Prostate gland (tissue), 2 donors: ENCODE data around the gene SPHK2. TPM values are rescaled to one million over a fixed set of nuclear protein-coding genes. Genes with fewer than 3 reads are reported as not detected.

Experiments used
- DNase-seq: peaks from one replicate; pipeline ENCODE4 v3.0.0-alpha.2; 2019; ENCODE audit warnings: low spot score
- H3K27ac ChIP-seq, 2 donors: fragments of 200-600 bp; sonication (generic); 2 replicates each; pipeline ENCODE4 v1.5.1; 2017 to 2019
- H3K27me3 ChIP-seq: fragments of 200-600 bp; sonication (generic); replicated peaks from 2 replicates; pipeline ENCODE4 v1.5.1; 2019; ENCODE audit not compliant: insufficient read depth
- H3K36me3 ChIP-seq, 2 donors: fragments of 200-600 bp; sonication (generic); 1 replicate in 1 of 2; 2 replicates in 1 of 2; pipeline versions ENCODE4 v1.5.1 to v1.8.1; 2017 to 2019
- H3K4me1 ChIP-seq: fragments of 200-600 bp; sonication (generic); replicated peaks from 2 replicates; pipeline ENCODE4 v1.5.1; 2019
- H3K4me3 ChIP-seq, 2 donors: fragments of 200-600 bp; sonication (generic); 2 replicates each; pipeline ENCODE4 v1.5.1; 2017 to 2019
- H3K9me3 ChIP-seq: fragments of 200-600 bp; sonication (generic); 2 replicates; pipeline ENCODE4 v1.5.1; 2017
- CTCF ChIP-seq, 4 experiments: fragments of 200-600 bp in 2 of 4; fragments of 450-650 bp in 2 of 4; sonication (generic) in 2 of 4; IDR thresholded peaks; 1 replicate in 3 of 4; 2 replicates in 1 of 4; pipeline ENCODE4 v1.5.1; 2016 to 2019; ENCODE audit warnings: antibody characterized with exemption in 4 of 4, mild to moderate bottlenecking in 2 of 4, moderate library complexity in 2 of 4
- POLR2A ChIP-seq: fragments of 450-650 bp; IDR thresholded peaks from one replicate; pipeline ENCODE4 v1.6.1; 2016; ENCODE audit warnings: antibody characterized with exemption, mild to moderate bottlenecking
- POLR2AphosphoS5 ChIP-seq: sonication (generic); formaldehyde crosslinking; IDR thresholded peaks from one replicate; pipeline ENCODE4 v1.6.1; 2017; ENCODE audit warnings: antibody characterized with exemption
- WGBS: methylation state at CpG from one replicate; pipeline ENCODE4 v1.1.5; 2018; 5-methylcytosine and 5-hydroxymethylcytosine counted together
- intact Hi-C: fragments of 100-400 bp; cut with DNase I; formaldehyde crosslinking; loops from one replicate; pipeline ENCODE4 v1.14.2; 2022
- total RNA-seq, 2 donors: library from RNA; depleted of rRNA; stranded (reverse); fragments of >200 nt; gene quantifications; one replicate each; pipeline ENCODE4 v1.1.0, GENCODE V29; 2016

SPHK2 gene
- total RNA-seq, 2 donors from 2014 or later, result 24.8 to 25.4 TPM

GRCh38 chr19:48663667-48664066 lies 44.4 kb downstream of the SPHK2 start:
- intact Hi-C loops, result no loop called here
- Histone ChIP-seq H3K27me3 (no peaks in the 10 kb centered on the region), H3K4me1 (no peaks in the 10 kb centered on the region), H3K36me3 (no peaks in the 10 kb centered on the region), H3K27ac (no peak overlapping the region), H3K9me3 (no peaks in the 10 kb centered on the region), H3K4me3 (no peak overlapping the region)
- no peak for DNase-seq
- WGBS, result 98% methylated on average over 4 of the region's 4 CpGs
- TF ChIP-seq POLR2AphosphoS5 (no peak), CTCF (IDR thresholded peaks at IDR 0.05) (no peak), POLR2A (no peak)

- no peak for TF ChIP-seq CTCF (IDR thresholded peaks at IDR 0.05)
- no peak for TF ChIP-seq POLR2AphosphoS5
- no peak for TF ChIP-seq POLR2A
- no peaks in the 10 kb centered on the region for H3K27me3 ChIP-seq
- H3K9me3 ChIP-seq, result no peaks in the 10 kb centered on the region
- WGBS, result 82% methylated on average over 14 of the region's 14 CpGs
- no peak overlapping the region for H3K4me3 ChIP-seq
- intact Hi-C loops, result no loop called here
- no peak overlapping the region for H3K27ac ChIP-seq
- H3K36me3 ChIP-seq, result no peaks in the 10 kb centered on the region
- no peaks in the 10 kb centered on the region for H3K4me1 ChIP-seq
- DNase-seq, result no peak
Observed at GRCh38 chr19:48664476-48664875, 45.2 kb downstream of the SPHK2 start.

GRCh38 chr19:48665786-48666185 lies 46.5 kb downstream of the SPHK2 start:
- 68% methylated on average over 6 of the region's 6 CpGs for WGBS
- no peaks in the 10 kb centered on the region for H3K4me1 ChIP-seq
- no peaks in the 10 kb centered on the region for H3K9me3 ChIP-seq
- intact Hi-C loops, result no loop called here
- no peaks in the 10 kb centered on the region for H3K27me3 ChIP-seq
- DNase-seq, result no peak
- no peak overlapping the region for H3K4me3 ChIP-seq
- no peaks in the 10 kb centered on the region for H3K36me3 ChIP-seq
- H3K27ac ChIP-seq, result no peak overlapping the region
- no peak for TF ChIP-seq CTCF (IDR thresholded peaks at IDR 0.05)
- TF ChIP-seq POLR2AphosphoS5, result no peak
- no peak for TF ChIP-seq POLR2A

GRCh38 chr19:48668332-48668731 lies 49.0 kb downstream of the SPHK2 start:
- intact Hi-C loops, result no loop called here
- no peak for TF ChIP-seq POLR2A
- no peak for TF ChIP-seq CTCF (IDR thresholded peaks at IDR 0.05)
- no peak for TF ChIP-seq POLR2AphosphoS5
- H3K4me3 ChIP-seq, result no peak overlapping the region
- H3K27ac ChIP-seq, result no peak overlapping the region
- H3K9me3 ChIP-seq, result no peaks in the 10 kb centered on the region
- DNase-seq, result no peak
- H3K4me1 ChIP-seq, result no peaks in the 10 kb centered on the region
- H3K27me3 ChIP-seq, result no peaks in the 10 kb centered on the region
- no peaks in the 10 kb centered on the region for H3K36me3 ChIP-seq
- 74% methylated on average over 3 of the region's 3 CpGs for WGBS

GRCh38 chr19:48668761-48669160 lies 49.5 kb downstream of the SPHK2 start:
- Histone ChIP-seq H3K4me1 (no peaks in the 10 kb centered on the region), H3K4me3 (no peak overlapping the region), H3K27me3 (no peaks in the 10 kb centered on the region), H3K27ac (no peak overlapping the region), H3K36me3 (no peaks in the 10 kb centered on the region), H3K9me3 (no peaks in the 10 kb centered on the region)
- TF ChIP-seq CTCF (IDR thresholded peaks at IDR 0.05) (no peak), POLR2A (no peak), POLR2AphosphoS5 (no peak)
- intact Hi-C loops, result no loop called here
- DNase-seq, result no peak
- WGBS, result 96% methylated on average over 2 of the region's 2 CpGs
